Panc1 (cell line): ENCODE data around the gene ABT1.

ENCODE experiments used
- CTCF ChIP-seq: fragments of 450-650 bp; IDR thresholded peaks from 2 replicates; pipeline ENCODE4 v1.5.1; 2017; ENCODE audit warnings: mild to moderate bottlenecking
- REST ChIP-seq, 2 experiments: IDR thresholded peaks; 2 replicates each; pipeline ENCODE4 v1.6.1; 2011 to 2012; ENCODE audit warnings: low read depth in 2 of 2, control low read depth in 1 of 2, low read length in 1 of 2, mild to moderate bottlenecking in 1 of 2, moderate library complexity in 1 of 2; ENCODE audit not compliant: insufficient read depth in 1 of 2
- SIN3A ChIP-seq: IDR thresholded peaks from 2 replicates; pipeline ENCODE4 v1.6.1; 2012; ENCODE audit warnings: low read depth, mild to moderate bottlenecking, low read length, moderate library complexity, borderline replicate concordance; ENCODE audit not compliant: insufficient read depth

- TF ChIP-seq CTCF (peak; percentile 42), SIN3A (no peak), REST (IDR thresholded peaks at IDR 0.05; ENCODE audit: insufficient read depth in 1 of 2, low read depth in 2 of 2, low read length in 1 of 2) (no peak)
Measured at GRCh38 chr6:26569433-26569764, 27.4 kb upstream of the ABT1 start.
